ENCODE results near the gene RRP1B. TPM values are rescaled to one million over a fixed set of nuclear protein-coding genes. Genes with fewer than 3 reads are reported as not detected.
A peak's percentile ranks its signal among the peaks of the same experiment; 100 is the strongest.

Gene RRP1B
- polyA plus RNA-seq, 3 donors, result 3.3 to 6.1 (median 4.5) TPM

GRCh38 chr21:43690346-43690745 is 31.0 kb downstream of the RRP1B start:
- WGBS (ENCODE audit: insufficient coverage), result 99% methylated on average over 7 of the region's 7 CpGs
- H3K9me3 Mint-ChIP-seq, result peaks cover 0 to 2% (median 0%) of the 10 kb centered on the region in 7 donors
- peak overlapping the region in 2 of 7 donors; percentile 61 to 75 for H3K27ac Mint-ChIP-seq
- H3K27ac ChIP-seq (ENCODE audit: low read depth in 1 of 2, low read length in 2 of 2), result no peak overlapping the region
- H3K4me1 ChIP-seq (ENCODE audit: control insufficient read depth in 1 of 2, insufficient read depth in 2 of 2, low read length in 2 of 2), result peaks cover 9 to 14% of the 10 kb centered on the region in 2 donors
- no peak overlapping the region for H3K4me2 ChIP-seq (replicated peaks; ENCODE audit: extremely low read depth, low read length, poor library complexity, severe bottlenecking)
- no peaks in the 10 kb centered on the region for H3K27me3 ChIP-seq (ENCODE audit: control insufficient read depth in 2 of 2, insufficient read depth in 2 of 2, low read length in 2 of 2)
- H3K4me3 Mint-ChIP-seq, result no peak overlapping the region
- no peak overlapping the region for H2AFZ ChIP-seq (ENCODE audit: insufficient read depth, low read depth, low read length, poor library complexity, severe bottlenecking)
- no peaks in the 10 kb centered on the region for H4K20me1 ChIP-seq (ENCODE audit: insufficient read depth, low read length)
- H3K36me3 Mint-ChIP-seq, result peaks cover 68 to 92% of the 10 kb centered on the region in 2 donors
- peaks cover 0 to 4% (median 0%) of the 10 kb centered on the region in 3 donors for H3K27me3 Mint-ChIP-seq (ENCODE audit: low read depth in 3 of 3)
- TF ChIP-seq, protein P1, sequence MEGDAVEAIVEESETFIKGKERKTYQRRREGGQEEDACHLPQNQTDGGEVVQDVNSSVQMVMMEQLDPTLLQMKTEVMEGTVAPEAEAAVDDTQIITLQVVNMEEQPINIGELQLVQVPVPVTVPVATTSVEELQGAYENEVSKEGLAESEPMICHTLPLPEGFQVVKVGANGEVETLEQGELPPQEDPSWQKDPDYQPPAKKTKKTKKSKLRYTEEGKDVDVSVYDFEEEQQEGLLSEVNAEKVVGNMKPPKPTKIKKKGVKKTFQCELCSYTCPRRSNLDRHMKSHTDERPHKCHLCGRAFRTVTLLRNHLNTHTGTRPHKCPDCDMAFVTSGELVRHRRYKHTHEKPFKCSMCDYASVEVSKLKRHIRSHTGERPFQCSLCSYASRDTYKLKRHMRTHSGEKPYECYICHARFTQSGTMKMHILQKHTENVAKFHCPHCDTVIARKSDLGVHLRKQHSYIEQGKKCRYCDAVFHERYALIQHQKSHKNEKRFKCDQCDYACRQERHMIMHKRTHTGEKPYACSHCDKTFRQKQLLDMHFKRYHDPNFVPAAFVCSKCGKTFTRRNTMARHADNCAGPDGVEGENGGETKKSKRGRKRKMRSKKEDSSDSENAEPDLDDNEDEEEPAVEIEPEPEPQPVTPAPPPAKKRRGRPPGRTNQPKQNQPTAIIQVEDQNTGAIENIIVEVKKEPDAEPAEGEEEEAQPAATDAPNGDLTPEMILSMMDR (IDR thresholded peaks at IDR 0.05), result no peak
- H3K4me3 ChIP-seq (replicated peaks in 1 of 3; ENCODE audit: low read depth in 2 of 3, low read length in 3 of 3), result no peak overlapping the region
- DNase-seq, result no peak
- no peaks in the 10 kb centered on the region for H3K79me2 ChIP-seq (ENCODE audit: insufficient read depth, low read length)
- no peak overlapping the region for H3K9ac ChIP-seq (ENCODE audit: insufficient read depth, low read length, poor library complexity, severe bottlenecking)
- no peaks in the 10 kb centered on the region for H3K9me3 ChIP-seq (replicated peaks in 1 of 2; ENCODE audit: control insufficient read depth in 1 of 2, insufficient read depth in 1 of 2, low read length in 2 of 2)
- H3K36me3 ChIP-seq (replicated peaks in 1 of 2; ENCODE audit: control insufficient read depth in 1 of 2, insufficient read depth in 2 of 2, low read length in 2 of 2), result peaks cover 75 to 98% of the 10 kb centered on the region in 2 donors
- intact Hi-C loops (cut with micrococcal nuclease), result no loop called here
- H3K4me1 Mint-ChIP-seq, result peaks cover 14% of the 10 kb centered on the region

- 94% methylated on average over 17 of the region's 25 CpGs for WGBS (ENCODE audit: insufficient coverage)
- intact Hi-C loops (cut with micrococcal nuclease), result no loop called here
- H3K79me2 ChIP-seq (ENCODE audit: insufficient read depth, low read length), result no peaks in the 10 kb centered on the region
- Mint-ChIP-seq H3K27me3 (ENCODE audit: low read depth in 3 of 3) (peaks cover 0 to 4% (median 0%) of the 10 kb centered on the region in 3 donors), H3K9me3 (peaks cover 0 to 2% (median 0%) of the 10 kb centered on the region in 7 donors), H3K4me3 (no peak overlapping the region), H3K36me3 (peaks cover 67 to 91% of the 10 kb centered on the region in 2 donors), H3K4me1 (peaks cover 14% of the 10 kb centered on the region), H3K27ac (peak overlapping the region in 1 of 7 donors; percentile 74)
- H3K27ac ChIP-seq (ENCODE audit: low read depth in 1 of 2, low read length in 2 of 2), result no peak overlapping the region
- no peak overlapping the region for H3K4me3 ChIP-seq (replicated peaks in 1 of 3; ENCODE audit: low read depth in 2 of 3, low read length in 3 of 3)
- peaks cover 9 to 14% of the 10 kb centered on the region in 2 donors for H3K4me1 ChIP-seq (ENCODE audit: control insufficient read depth in 1 of 2, insufficient read depth in 2 of 2, low read length in 2 of 2)
- H3K36me3 ChIP-seq (replicated peaks in 1 of 2; ENCODE audit: control insufficient read depth in 1 of 2, insufficient read depth in 2 of 2, low read length in 2 of 2), result peaks cover 70 to 99% of the 10 kb centered on the region in 2 donors
- H3K9ac ChIP-seq (ENCODE audit: insufficient read depth, low read length, poor library complexity, severe bottlenecking), result no peak overlapping the region
- H3K4me2 ChIP-seq (replicated peaks; ENCODE audit: extremely low read depth, low read length, poor library complexity, severe bottlenecking), result no peak overlapping the region
- H3K27me3 ChIP-seq (ENCODE audit: control insufficient read depth in 2 of 2, insufficient read depth in 2 of 2, low read length in 2 of 2), result no peaks in the 10 kb centered on the region
- no peaks in the 10 kb centered on the region for H4K20me1 ChIP-seq (ENCODE audit: insufficient read depth, low read length)
- no peak overlapping the region for H2AFZ ChIP-seq (ENCODE audit: insufficient read depth, low read depth, low read length, poor library complexity, severe bottlenecking)
- TF ChIP-seq, protein P1 (IDR thresholded peaks at IDR 0.05), result no peak
- no peak for DNase-seq
- H3K9me3 ChIP-seq (replicated peaks in 1 of 2; ENCODE audit: control insufficient read depth in 1 of 2, insufficient read depth in 1 of 2, low read length in 2 of 2), result no peaks in the 10 kb centered on the region
Observed at GRCh38 chr21:43691086-43691795, 31.9 kb downstream of the RRP1B start.

Data from CD14-positive monocyte (primary cell).